Stimulated activated CD4-positive, alpha-beta T cell treated with anti-CD3 and anti-CD28 coated beads, Interleukin-4, amount 100 ng/mL, for 1 hour (primary cell): ENCODE data around the gene NAPSA.
"Not testable (repeated sequence)": the region's sequence is repeated elsewhere in the genome, so short reads cannot be mapped to it uniquely, and the experiment has no call there.

Experiments used
- DNase-seq: peaks from one replicate; pipeline ENCODE4 v3.0.0-alpha.2; 2020

NAPSA gene

GRCh38 chr19:50358483-50359327 lies 6.7 kb downstream of the NAPSA start:
- DNase-seq = peak; percentile 80

GRCh38 chr19:50357178-50358100 lies 8.0 kb downstream of the NAPSA start:
- DNase-seq = peak; percentile 89

- no peak for DNase-seq
Measured at GRCh38 chr19:50356691-50357177, 8.7 kb downstream of the NAPSA start.

- DNase-seq = not testable (repeated sequence)
Measured at GRCh38 chr19:50353487-50353880, 12.0 kb downstream of the NAPSA start.

GRCh38 chr19:50352242-50352641 lies 13.2 kb downstream of the NAPSA start:
- DNase-seq = no peak

- no peak for DNase-seq
Measured at GRCh38 chr19:50349277-50350057, 16.0 kb downstream of the NAPSA start.

- not testable (repeated sequence) for DNase-seq
Measured at GRCh38 chr19:50347089-50347581, 18.3 kb downstream of the NAPSA start.

GRCh38 chr19:50344661-50345318 lies 20.6 kb downstream of the NAPSA start:
- no peak for DNase-seq

GRCh38 chr19:50341091-50341564 lies 24.3 kb downstream of the NAPSA start:
- no peak for DNase-seq

GRCh38 chr19:50340331-50340730 lies 25.1 kb downstream of the NAPSA start:
- DNase-seq = no peak

GRCh38 chr19:50337031-50337430 lies 28.4 kb downstream of the NAPSA start:
- DNase-seq = not testable (repeated sequence)

GRCh38 chr19:50334741-50335421 lies 30.6 kb downstream of the NAPSA start:
- DNase-seq = no peak

- DNase-seq = peak; percentile 84
Measured at GRCh38 chr19:50333737-50334617, 31.5 kb downstream of the NAPSA start.

- peak; percentile 92 for DNase-seq
Measured at GRCh38 chr19:50333235-50333736, 32.2 kb downstream of the NAPSA start.

- no peak for DNase-seq
Measured at GRCh38 chr19:50332244-50333038, 33.0 kb downstream of the NAPSA start.

- no peak for DNase-seq
Measured at GRCh38 chr19:50331994-50332243, 33.5 kb downstream of the NAPSA start.

GRCh38 chr19:50331221-50331993 lies 34.0 kb downstream of the NAPSA start:
- no peak for DNase-seq

GRCh38 chr19:50330365-50331078 lies 34.9 kb downstream of the NAPSA start:
- peak; percentile 82 for DNase-seq
